Kidney epithelial cell (primary cell): ENCODE results near the gene TNKS1BP1. TPM values are rescaled to one million over a fixed set of nuclear protein-coding genes. Genes with fewer than 3 reads are reported as not detected.

Source experiments
- DNase-seq: peaks from one replicate; pipeline ENCODE4 v3.0.0-alpha.2; 2010; ENCODE audit warnings: low read depth
- H3K27me3 ChIP-seq: 2 replicates; pipeline ENCODE4 v1.6.0; 2011; ENCODE audit warnings: low read length; ENCODE audit not compliant: control insufficient read depth, insufficient read depth
- H3K36me3 ChIP-seq: 2 replicates; pipeline ENCODE4 v1.5.1; 2011; ENCODE audit warnings: low read length; ENCODE audit not compliant: control insufficient read depth, insufficient read depth
- H3K4me3 ChIP-seq: 2 replicates; pipeline ENCODE4 v1.5.1; 2011; ENCODE audit warnings: low read depth, mild to moderate bottlenecking, control low read depth, low read length
- total RNA-seq: library from RNA; depleted of rRNA; stranded (reverse); fragments of >200 nt; gene quantifications from 2 replicates; pipeline ENCODE4 v1.2.3, GENCODE V29; 2015
- TF ChIP-seq, protein P1 (sequence below): IDR thresholded peaks from 2 replicates; pipeline ENCODE4 v1.5.1; 2011; ENCODE audit warnings: mild to moderate bottlenecking, moderate library complexity, low read length, control low read depth, inconsistent platforms; ENCODE audit not compliant: insufficient read depth, poor library complexity, severe bottlenecking

The TNKS1BP1 gene
- total RNA-seq, 1 donor from 2014 or later = 93.2 TPM

DNA sequence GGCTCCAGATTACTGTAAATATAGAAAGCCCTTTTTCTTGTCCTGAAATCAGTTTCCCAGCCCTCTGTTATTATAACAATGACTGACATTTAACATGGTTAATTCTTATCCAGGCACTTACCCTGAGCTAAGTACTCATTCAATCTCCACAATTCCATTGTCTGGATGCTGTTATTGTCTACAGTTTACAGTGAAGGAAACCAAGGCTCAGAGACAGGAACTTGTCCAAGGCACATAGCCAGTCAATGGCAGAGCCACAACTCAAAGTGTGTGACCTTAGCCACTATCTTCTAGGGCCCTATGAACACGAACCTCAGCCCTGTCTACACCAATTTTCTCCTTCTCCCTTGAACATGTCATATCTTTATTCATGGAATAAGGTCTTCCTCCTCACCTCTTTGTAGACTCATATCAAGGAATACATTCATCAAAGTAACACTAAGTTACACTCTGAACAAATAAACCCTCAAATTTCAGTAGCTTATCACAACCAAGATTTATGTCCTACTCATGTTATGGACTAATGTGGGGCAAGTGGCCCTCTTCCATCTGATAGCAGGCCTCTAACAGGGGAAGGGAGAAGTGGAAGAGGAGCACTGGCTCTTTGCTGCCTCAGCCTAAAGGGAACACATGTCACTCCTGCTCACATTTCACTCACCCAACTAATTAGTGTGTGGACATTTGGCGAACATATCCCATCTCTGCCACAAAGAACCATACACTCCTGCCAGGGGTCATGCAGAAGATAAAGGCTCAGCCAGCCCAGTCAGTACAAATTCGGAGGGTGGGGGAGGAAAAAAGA lies 48.4 kb downstream of the TNKS1BP1 start:
- DNase-seq = no peak
- Histone ChIP-seq H3K4me3 (no peak overlapping the region), H3K36me3 (no peaks in the 10 kb centered on the region), H3K27me3 (no peaks in the 10 kb centered on the region)
- TF ChIP-seq, protein P1, sequence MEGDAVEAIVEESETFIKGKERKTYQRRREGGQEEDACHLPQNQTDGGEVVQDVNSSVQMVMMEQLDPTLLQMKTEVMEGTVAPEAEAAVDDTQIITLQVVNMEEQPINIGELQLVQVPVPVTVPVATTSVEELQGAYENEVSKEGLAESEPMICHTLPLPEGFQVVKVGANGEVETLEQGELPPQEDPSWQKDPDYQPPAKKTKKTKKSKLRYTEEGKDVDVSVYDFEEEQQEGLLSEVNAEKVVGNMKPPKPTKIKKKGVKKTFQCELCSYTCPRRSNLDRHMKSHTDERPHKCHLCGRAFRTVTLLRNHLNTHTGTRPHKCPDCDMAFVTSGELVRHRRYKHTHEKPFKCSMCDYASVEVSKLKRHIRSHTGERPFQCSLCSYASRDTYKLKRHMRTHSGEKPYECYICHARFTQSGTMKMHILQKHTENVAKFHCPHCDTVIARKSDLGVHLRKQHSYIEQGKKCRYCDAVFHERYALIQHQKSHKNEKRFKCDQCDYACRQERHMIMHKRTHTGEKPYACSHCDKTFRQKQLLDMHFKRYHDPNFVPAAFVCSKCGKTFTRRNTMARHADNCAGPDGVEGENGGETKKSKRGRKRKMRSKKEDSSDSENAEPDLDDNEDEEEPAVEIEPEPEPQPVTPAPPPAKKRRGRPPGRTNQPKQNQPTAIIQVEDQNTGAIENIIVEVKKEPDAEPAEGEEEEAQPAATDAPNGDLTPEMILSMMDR = no peak

GRCh38 chr11:57275582-57275981 lies 49.2 kb downstream of the TNKS1BP1 start:
- Histone ChIP-seq H3K27me3 (no peaks in the 10 kb centered on the region), H3K4me3 (no peak overlapping the region), H3K36me3 (no peaks in the 10 kb centered on the region)
- TF ChIP-seq, protein P1 = no peak
- DNase-seq = no peak

- TF ChIP-seq, protein P1 = no peak
- no peaks in the 10 kb centered on the region for H3K27me3 ChIP-seq
- no peaks in the 10 kb centered on the region for H3K36me3 ChIP-seq
- H3K4me3 ChIP-seq = no peak overlapping the region
- DNase-seq = no peak
Observed at GRCh38 chr11:57274904-57275498, 49.8 kb downstream of the TNKS1BP1 start.

DNA sequence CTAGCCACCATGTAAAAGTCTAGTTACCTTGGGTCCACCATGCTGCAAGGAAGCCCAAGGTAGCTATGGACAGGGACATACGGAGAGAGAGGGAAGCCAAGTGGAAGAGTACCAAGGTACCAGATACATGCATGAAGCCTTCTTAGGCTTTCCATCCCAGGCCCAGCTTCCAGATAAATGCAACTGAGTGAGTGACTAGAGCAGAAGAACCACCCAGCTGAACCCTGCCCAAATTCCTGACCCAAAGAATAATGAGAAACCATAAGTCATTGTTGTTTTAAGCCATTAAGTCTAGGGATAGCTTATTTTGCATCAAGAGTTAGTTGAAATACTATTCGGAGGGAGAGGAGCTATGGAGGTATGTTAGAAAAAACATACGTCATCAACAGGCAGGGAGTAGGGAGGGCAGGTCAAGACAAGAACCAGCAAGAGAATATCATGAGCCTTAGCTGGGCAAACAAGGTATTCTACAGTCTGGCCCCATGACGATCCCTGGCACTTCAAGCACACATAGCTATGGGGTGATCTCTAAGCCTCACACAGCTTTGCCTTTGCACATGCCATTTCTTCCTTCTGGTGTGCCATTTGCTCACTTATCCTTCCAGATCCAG lies 51.2 kb downstream of the TNKS1BP1 start:
- TF ChIP-seq, protein P1 = no peak
- H3K36me3 ChIP-seq = no peaks in the 10 kb centered on the region
- no peaks in the 10 kb centered on the region for H3K27me3 ChIP-seq
- DNase-seq = no peak
- H3K4me3 ChIP-seq = no peak overlapping the region

GRCh38 chr11:57269571-57270021 lies 55.2 kb downstream of the TNKS1BP1 start:
- H3K4me3 ChIP-seq = no peak overlapping the region
- no peaks in the 10 kb centered on the region for H3K27me3 ChIP-seq
- no peaks in the 10 kb centered on the region for H3K36me3 ChIP-seq
- TF ChIP-seq, protein P1 = no peak
- DNase-seq = no peak
